ENCODE results near the gene MYO5C. TPM values are rescaled to one million over a fixed set of nuclear protein-coding genes. Genes with fewer than 3 reads are reported as not detected.

MYO5C gene
- total and polyA plus RNA-seq, 10 of the 15 experiments (the other 5 are each of a cell fraction or from before 2014, with no cell fraction given), result 0.29 to 1.3 (median 0.75) TPM

DNA sequence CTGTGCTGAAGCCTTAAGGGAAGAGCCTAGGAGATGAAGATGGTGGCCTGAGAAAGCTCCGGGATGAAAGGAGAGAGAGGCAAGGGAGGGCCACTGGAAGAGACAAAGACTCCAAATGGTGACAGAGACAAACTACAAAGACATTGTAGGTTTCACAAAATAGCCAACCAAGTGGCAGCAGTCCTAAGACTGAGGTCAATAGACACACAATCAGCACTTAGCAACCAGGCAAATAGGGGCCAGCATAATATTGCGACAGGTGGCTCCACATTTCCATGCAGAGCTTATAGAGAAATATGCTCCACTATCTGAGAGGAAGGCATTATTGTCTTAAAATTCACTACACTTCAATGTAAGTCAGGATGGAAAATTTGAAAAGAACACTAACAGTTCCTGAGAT is 22.1 kb upstream of the MYO5C start (continued):
- TF ChIP-seq ZBTB11 (CRISPR knock-in tag; IDR thresholded peaks at IDR 0.05), result no peak
- TF ChIP-seq ETV6 (conservative IDR thresholded peaks at IDR 0.05 in 1 of 2, IDR thresholded peaks at IDR 0.05 in 1 of 2; ENCODE audit: borderline replicate concordance in 1 of 2, low read depth in 1 of 2), result no peak
- no peak for TF ChIP-seq POLR2AphosphoS5 (IDR thresholded peaks at IDR 0.05; ENCODE audit: low read length)
- TF ChIP-seq PBX3 (IDR thresholded peaks at IDR 0.05; ENCODE audit: insufficient replicate concordance, low read depth, low read length), result no peak
- TF ChIP-seq TCF12 (IDR thresholded peaks at IDR 0.05; ENCODE audit: low read depth, low read length), result no peak
- TF ChIP-seq CREM (IDR thresholded peaks at IDR 0.05; ENCODE audit: low read depth), result no peak

DNA sequence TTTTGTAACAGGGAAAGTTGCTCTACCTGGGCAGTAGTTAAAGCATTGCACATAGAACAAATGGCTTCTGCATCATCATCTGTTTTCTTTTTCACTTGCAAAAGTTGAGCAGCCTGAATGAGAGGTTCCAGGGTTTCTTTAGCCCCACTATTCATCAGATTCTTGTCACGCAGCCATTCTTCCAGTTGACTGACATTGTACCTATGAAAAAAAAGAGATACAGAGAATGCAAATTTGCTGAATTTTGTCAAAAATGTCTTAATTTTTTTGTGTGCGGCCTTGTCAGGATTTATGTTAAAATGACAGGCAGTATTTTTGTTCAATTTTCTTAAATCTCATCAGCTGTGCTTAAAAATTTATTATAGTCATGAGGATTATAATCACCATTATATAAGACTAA is 21.4 kb upstream of the MYO5C start:
- Histone ChIP-seq H3K9ac (ENCODE audit: control insufficient read depth, insufficient read depth, low read length) (no peak overlapping the region), H3K4me1 (ENCODE audit: control insufficient read depth, insufficient read depth, low read length) (no peaks in the 10 kb centered on the region), H3K79me2 (ENCODE audit: control insufficient read depth, insufficient read depth, low read length) (no peaks in the 10 kb centered on the region), H3K4me3 (no peak overlapping the region), H3K27me3 (replicated peaks in 1 of 2; ENCODE audit: control insufficient read depth in 2 of 2, insufficient read depth in 2 of 2, low read length in 1 of 2) (no peaks in the 10 kb centered on the region), H3K4me2 (ENCODE audit: control insufficient read depth, insufficient read depth) (no peak overlapping the region), H3K9me3 (replicated peaks; ENCODE audit: control insufficient read depth, insufficient read depth, low read length) (no peaks in the 10 kb centered on the region), H3K27ac (ENCODE audit: control insufficient read depth, insufficient read depth) (no peak overlapping the region), H2AFZ (ENCODE audit: control insufficient read depth, low read depth, low read length) (no peak overlapping the region), H4K20me1 (ENCODE audit: control insufficient read depth, insufficient read depth) (no peaks in the 10 kb centered on the region), H3K36me3 (ENCODE audit: control insufficient read depth in 2 of 2, insufficient read depth in 2 of 2, low read length in 1 of 2) (peaks cover 15 to 28% of the 10 kb centered on the region in 2 experiments)
- no peak for TF ChIP-seq SUZ12 (IDR thresholded peaks at IDR 0.05; ENCODE audit: unreplicated experiment)
- no peak for TF ChIP-seq BCL3 (IDR thresholded peaks at IDR 0.05; ENCODE audit: borderline replicate concordance, insufficient read depth, low read depth, low read length, poor library complexity, severe bottlenecking)
- no peak for TF ChIP-seq HSF1 (IDR thresholded peaks at IDR 0.05; ENCODE audit: low read depth, low read length)
- no peak for TF ChIP-seq SRF (IDR thresholded peaks at IDR 0.05; ENCODE audit: low read depth in 2 of 2, low read length in 2 of 2)
- TF ChIP-seq ESRRA (IDR thresholded peaks at IDR 0.05; ENCODE audit: low read length), result no peak
- no peak for TF ChIP-seq HDAC2 (IDR thresholded peaks at IDR 0.05)
- TF ChIP-seq DPF2 (IDR thresholded peaks at IDR 0.05), result no peak
- CTCF ChIA-PET, result interaction anchor here (0.9 to 4.3 kb wide), 4 partner anchors 11 to 148 kb away, joined by 3 to 14 read pairs (median 4); no protein-coding TSS in a partner anchor
- WGBS (ENCODE audit: insufficient coverage, insufficient replicate concordance, low lambda C conversion rate, missing lambda C conversion rate), result 70% methylated on average over 2 of the region's 2 CpGs
- SMC1A ChIA-PET (ENCODE audit: uncharacterized antibody, unreplicated experiment), result interaction anchor here (0.6 to 2.7 kb wide), 10 partner anchors 13 to 1340 kb away, joined by 3 to 10 read pairs (median 3); no protein-coding TSS in a partner anchor
- POLR2A ChIA-PET, result no interaction called here
- RAD21 ChIA-PET (ENCODE audit: unreplicated experiment), result interaction anchor here (1.0 kb wide), 1 partner anchor 57 kb away, joined by 3 read pairs; no protein-coding TSS in a partner anchor
- DNase-seq (ENCODE audit: low read depth, low spot score), result no peak
- in situ Hi-C loops (cut with MboI), result no loop called here
- intact Hi-C loops (cut with micrococcal nuclease; ENCODE audit: unreplicated experiment), result no loop called here
- no TSS peak for BruUV-seq (replicated peaks)
- ATAC-seq, result no peak
- FAIRE-seq, result peak; percentile 23

Data from GM12878 (cell line).